GM19025 (cell line): ENCODE measurements around the gene OR51I2.

Experiments used
- ATAC-seq: cut with Tn5 transposase; IDR thresholded peaks from one replicate; pipeline ENCODE4 v1.9.1; 2021; ENCODE audit warnings: mild to moderate bottlenecking, low read depth, moderate library complexity; ENCODE audit not compliant: unreplicated experiment

Gene OR51I2

DNA sequence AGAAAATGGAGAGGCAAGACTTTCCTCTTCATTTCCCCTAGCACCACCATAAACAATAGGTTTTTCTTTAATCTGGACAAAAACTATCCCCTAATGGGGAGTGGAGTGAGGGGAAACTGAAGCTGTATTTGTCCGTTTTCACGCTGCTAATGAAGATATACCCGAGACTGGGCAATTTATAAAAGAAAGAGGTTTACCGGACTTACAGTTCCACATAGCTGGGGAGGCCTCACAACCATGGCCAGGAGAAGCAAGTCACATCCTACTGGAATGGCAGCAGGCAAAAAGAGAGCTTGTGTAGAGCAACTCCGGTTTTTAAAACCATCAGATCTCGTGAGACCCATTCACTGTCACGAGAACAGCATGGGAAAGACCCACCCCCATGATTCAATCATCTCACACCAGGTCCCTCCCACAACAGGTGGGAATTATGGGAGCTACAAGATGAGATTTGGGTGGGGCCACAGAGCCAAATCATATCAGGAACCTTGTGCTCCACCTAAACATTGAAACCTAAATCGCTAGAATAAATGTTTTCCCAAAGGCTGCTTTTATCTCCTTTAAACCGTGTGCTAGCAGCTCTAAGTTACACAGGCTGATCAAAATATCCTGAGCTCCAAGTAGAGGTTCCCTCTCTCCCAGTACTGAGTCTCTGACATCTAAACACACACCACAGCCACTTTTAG lies 56.4 kb downstream of the OR51I2 start:
- no peak for ATAC-seq
